GM19455 (cell line): ENCODE data around the gene SNRNP48.
A peak's percentile ranks its signal among the peaks of the same experiment; 100 is the strongest.

Experiments used
- ATAC-seq: cut with Tn5 transposase; IDR thresholded peaks from one replicate; pipeline ENCODE4 v1.9.1; 2021; ENCODE audit not compliant: unreplicated experiment

SNRNP48 gene

DNA sequence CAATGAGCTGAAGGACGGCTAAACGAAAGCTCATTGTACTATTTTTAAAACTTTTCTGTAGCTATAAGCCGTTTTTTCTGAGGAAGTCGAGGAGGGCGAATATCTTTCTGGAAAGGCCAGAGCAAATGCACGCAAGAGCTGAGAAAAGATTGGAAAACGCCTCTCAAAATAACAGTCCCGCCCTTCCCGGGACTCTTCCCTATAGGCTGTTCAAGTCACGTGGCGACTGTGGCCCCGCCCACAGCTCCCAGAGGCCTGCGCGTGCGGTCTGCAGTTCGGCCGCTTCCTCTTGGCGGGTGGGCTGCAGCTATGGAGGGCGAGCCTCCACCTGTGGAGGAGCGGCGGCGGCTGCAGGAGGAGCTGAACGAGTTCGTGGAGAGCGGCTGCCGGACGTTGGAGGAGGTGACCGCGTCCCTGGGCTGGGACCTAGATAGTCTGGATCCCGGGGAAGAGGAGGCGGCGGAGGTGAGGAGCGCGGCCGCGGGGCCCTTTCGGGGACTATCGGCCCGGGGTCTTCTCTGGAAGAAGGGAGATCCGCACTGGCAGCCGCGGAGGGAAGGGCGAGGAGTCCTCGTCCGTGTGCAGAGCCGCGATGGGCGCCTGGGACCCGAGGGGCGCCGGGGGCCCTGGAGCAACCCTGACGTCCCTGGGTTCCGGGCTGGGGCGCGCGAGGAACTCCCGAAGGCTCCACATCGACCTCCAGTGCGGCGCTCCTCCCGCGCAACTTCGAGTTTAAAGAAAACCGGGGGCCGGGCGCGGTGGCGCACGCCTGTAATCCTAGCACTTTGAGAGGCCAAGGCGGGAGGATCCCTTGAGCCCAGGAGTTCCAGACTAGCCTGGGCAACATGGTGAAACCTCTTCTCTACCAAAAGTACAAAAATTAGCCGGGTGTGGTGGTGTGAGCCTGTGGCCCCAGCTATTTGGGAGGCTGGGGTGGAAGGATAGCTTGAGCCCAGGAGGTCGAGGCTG is at the start of gene SNRNP48:
Gene SNRNP48, plus strand, starts transcription at position 250 of the 969 bp plus-strand sequence. Its CDS starts 60 bp downstream, at position 310.
- peak; percentile 100 for ATAC-seq

- ATAC-seq: no peak
These were observed 49.4 kb upstream of the SNRNP48 start for GRCh38 chr6:7540595-7540994.

GRCh38 chr6:7541175-7542064 is 48.6 kb upstream of the SNRNP48 start, which contains the start of gene DSP:
Gene DSP, plus strand, starts transcription at chr6:7541671. Its CDS starts 245 bp downstream, at chr6:7541916.
- no peak for ATAC-seq

DNA sequence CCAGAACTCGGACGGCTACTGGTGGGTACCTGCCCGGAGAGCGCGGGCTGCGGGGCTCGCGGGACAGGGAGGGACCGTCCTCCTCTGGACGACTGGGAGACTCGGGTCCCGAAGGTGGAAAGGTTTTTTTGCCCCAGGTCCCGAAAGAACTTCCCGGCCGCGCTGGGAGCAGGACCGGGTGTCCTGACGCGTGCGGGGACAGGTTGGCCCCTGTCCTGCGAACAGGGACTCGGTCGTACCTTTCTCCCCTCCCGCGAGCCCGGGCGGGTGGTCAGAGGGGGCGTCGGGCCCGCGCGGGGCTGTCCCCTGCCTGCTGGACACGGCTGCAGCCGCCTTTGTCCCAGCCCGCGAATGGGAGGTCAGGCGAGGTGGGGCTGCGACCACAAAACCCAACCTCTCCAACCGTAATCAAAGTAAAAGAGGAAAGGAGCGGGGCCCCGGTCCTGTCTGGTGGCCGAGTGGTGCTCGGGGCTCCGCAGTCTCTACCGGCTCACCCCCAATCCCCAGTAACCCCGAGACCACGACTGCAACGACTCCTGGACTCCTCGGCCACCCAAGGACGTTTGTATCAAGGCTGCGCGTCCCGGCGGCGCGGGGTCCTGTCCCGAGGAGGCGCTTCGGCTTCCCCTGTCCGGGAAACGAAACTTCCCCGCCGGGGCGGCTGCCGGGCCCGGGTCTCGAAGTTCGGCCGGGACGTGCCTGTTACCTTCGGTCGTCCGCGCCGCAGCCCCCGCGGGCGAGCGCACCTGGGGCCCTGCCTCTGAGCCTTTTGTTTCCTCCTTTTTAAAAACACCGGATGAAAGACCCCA is 47.7 kb upstream of the SNRNP48 start:
- ATAC-seq: no peak

DNA sequence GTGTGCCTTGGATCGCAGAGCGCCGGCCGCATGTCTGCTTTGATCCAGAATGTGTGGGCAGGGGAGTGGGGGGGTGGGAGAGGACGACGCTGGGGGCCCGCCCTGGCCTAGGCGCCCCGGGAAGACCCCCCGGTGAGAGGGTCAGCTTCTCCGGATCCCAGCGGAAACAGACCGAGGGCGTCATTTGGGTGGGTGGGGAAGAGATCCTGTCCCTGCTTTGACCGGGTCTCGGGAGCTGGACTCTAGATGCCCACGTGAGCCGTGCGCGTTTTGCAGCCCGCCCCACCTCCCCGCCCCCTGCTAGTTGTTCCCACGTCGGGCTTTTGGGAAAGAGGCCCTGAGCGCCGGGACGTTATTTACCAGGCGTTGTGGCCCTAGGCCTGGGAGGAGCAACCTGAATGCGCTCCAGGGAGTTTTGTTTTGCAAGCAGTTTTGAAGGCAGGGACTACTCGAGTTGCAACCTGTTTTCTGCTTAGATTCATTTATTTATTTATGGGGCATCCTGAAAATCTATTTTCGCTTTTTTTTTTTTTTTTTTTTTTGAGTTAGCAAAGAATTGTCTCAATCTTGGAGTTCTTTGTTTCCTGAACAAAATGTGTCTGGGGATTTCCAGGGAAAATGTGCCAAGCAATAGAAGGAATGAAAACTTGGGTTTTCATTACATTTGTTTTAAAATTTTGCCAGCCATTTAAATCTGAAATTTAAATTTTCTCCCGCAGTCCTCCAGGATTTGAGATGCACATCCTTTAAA is 46.9 kb upstream of the SNRNP48 start:
- no peak for ATAC-seq

GRCh38 chr6:7543789-7544424 is 46.1 kb upstream of the SNRNP48 start:
- ATAC-seq: no peak

- no peak for ATAC-seq
These were observed 45.4 kb upstream of the SNRNP48 start for GRCh38 chr6:7544597-7544996.

DNA sequence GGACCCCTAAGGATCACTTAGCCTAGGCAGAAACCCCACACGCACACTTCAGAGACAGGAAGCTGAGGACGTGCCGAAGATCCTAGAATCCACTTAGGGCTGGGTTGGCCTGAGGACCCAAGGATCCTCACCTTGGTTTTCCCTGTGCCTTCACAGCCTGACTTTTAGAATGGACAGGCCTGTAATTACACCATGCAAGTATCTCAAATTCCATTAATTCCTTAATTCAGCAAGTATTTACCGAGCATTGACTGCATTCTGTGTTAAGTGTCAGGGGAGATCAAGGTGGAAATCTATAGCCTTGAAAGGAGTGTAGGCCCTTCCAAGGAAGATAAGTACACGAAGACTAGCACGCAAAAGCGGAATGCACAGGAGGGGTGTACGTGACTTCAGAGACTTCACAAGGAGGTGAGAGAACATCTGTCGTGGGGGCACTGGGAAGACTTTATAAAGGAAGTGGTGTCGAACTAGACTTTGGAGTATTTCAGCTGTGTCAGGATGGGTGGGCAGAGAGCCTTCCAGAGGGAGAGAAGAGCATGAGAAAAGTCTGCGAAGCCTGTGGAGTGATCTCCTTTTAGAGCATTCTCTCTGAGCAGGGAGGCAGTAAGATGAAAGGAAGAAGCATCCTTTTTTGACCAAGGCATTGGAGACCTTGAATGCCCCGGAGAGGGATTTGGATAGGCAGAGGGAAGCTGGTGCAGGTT is 44.5 kb upstream of the SNRNP48 start:
- no peak for ATAC-seq

GRCh38 chr6:7546020-7546369 is 44.0 kb upstream of the SNRNP48 start:
- ATAC-seq: no peak

DNA sequence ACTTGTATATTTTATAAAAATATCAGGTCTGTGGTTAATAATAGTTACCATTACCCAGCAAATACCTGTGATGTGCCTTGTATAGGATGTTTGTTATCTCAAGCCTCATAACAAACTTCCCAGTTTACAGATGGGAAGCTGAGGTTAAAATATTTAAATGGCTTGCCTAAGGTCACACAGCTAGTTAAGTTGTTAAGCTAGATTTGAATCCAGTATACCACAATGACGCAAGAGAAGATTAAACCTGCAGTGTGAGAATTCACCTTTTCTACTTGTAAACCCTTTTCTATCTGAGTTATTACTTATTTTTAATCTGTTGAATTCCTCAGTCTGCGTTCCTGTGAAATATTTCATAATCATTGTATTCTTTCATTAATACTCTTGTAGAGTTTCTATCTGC is 43.6 kb upstream of the SNRNP48 start:
- ATAC-seq: no peak

DNA sequence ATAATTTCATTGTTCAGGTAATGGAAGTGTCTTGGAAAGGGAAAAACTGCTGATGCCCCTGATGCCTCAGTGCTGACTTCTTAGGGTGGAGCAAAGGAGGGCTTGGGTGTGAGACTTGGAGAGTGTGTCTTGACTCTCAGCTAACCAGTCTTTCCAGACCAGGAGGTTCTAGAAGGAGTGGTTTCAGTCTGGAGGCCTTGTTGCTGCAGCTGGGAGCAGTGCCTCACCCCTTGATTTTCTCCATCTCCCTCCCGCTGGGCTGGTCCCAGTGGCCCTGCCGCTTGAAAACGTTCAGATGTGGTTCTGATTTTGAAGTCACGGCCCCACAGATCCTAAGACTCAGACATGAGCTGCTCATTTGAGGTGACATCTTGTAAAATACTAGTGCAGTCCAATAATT is 43.1 kb upstream of the SNRNP48 start:
- ATAC-seq: no peak

DNA sequence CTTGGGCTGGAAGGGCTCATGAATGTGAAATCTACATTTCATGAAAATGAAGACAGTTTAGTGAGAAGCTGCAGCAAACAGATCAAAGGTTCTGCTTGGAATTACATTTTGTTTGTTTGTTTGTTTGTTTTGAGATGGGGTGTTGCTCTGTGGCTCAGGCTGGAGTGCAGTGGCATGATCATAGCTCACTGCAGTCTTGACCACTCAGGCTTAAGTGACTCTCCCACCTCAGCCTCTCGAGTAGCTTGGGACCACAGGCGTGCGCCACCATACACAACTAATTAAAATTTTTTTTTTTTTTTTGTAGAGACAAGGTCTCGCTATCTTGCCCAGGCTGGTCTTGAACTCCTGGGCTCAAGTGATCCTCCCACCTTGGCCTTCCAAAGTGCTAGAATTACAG is 42.7 kb upstream of the SNRNP48 start:
- no peak for ATAC-seq

- no peak for ATAC-seq
These were observed 39.6 kb upstream of the SNRNP48 start for GRCh38 chr6:7550433-7550801.

DNA sequence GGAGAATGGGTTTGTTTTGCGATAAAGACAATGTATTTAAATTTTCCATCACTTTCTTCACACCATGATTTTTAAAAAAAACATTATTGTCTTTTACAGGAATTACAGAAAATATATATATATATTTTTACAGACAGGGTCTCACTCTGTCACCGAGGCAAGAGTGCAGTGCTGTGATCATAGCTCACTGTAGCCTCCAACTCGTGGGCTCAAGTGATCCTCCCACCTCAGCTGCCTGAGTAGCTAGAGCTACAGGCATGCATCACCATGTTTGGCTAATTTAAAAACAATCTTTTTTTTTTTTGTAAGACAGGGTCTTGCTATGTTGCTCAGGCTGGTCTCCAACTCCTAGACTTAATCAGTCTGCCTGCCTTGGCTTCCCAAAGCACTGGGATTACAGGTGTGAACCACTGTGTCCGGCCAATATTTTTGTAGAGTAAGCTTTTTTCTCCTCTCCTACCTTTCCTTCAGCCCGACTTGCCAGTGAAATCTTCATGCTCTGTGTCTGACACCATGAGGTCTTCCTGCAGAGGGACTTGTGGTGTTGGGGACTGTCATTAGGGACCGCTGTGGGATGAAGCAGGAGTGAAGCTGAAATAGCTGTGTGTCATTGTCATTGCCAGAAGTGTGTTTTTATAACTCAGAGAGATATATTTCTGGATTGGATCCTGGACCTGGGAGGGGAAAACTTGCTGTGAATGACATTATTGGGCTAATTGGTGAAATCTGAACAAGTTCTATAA is 35.3 kb upstream of the SNRNP48 start:
- ATAC-seq: no peak

DNA sequence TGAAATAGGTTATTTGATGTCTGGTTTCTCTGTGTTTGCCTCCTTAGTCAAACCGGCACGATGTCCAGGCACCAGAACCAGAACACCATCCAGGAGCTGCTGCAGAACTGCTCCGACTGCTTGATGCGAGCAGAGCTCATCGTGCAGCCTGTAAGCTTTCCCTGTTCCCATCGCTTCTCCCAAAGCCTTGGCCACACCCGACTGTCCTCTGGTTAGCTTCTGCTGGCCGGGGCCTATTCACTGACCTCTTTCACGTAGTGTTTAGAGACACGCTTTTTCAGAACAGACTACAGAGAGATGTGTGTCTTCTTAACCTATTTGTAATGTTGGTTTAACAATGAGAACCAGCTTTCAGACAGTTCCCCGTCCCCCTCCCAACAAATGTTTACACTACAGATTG is 34.3 kb upstream of the SNRNP48 start:
- ATAC-seq: no peak

DNA sequence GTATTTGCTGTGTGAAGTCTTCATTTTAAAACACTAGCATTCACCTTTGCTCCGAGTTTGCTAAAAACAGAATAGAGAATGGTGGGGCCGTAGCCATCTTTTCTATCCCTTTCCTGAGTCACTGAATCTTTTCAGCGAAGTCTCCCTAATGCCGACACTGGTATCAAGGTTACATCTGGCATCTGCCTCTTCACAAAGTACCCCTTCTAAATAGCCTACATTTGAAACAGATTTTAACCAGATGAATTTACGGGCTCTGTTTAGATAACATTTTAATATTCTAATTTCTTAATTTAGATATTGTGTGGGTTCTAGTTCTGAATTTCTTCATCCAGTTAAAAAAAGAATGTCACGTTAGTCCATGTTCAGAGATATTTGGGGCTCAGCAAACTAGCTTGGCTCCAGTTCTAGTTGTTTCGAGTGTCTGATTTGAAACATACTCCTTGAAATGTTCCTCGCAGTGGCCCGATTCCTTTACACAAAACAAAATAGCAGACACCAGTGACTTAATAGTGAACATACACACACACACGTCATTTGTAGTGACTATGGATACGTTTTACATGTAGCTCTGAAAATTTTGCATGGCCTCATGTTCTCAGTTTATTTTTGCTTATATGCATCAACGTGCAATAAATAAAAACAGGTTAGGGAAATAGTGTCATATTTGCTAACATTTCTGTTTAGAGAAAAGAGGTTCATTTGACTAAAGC is 33.4 kb upstream of the SNRNP48 start:
- no peak for ATAC-seq

DNA sequence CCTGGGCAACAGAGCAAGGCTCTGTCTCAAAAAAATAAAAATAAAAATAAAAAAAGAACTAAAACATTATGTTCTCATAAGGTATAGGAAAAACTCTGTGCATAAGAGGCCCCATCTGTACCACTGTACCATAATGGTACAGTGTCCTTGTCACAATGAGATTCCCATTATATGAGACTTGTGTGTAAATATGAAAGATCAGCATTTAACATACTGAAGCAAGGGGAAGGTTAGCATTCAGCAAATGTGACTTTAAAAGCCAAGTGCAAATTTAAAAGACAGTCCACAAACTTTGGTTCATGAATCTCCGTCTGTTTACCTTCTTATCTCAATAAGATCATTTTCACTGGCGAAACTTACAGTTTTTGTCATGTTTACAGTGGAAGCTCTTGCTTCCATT is 32.3 kb upstream of the SNRNP48 start:
- no peak for ATAC-seq

DNA sequence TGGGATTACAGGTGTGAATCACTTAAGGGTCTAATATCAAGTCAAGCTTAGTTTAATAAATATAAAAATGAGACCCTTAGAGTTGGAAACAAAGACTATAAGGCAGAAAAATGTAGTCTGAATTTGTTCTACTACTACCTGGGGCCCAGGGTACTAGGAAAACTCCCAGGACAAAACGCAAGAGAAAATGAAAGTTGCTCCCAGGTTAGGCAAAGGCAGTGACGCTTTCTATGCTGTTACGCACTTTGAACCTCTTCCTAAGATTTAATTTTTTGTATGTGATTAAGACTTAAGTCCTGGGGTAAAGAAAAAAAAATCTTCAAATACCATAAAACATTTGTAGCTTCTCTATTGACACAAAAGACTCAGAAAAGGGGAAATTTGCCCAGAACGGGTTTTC is 31.2 kb upstream of the SNRNP48 start:
- no peak for ATAC-seq
